Loucy (cell line): ENCODE results near the gene EXOSC10.

Source experiments
- EZH2phosphoT487 ChIP-seq: fragments of 200-600 bp; IDR thresholded peaks from 2 replicates; pipeline ENCODE4 v1.6.1; 2018; ENCODE audit warnings: antibody characterized with exemption, mild to moderate bottlenecking, moderate library complexity, borderline replicate concordance
- TF ChIP-seq, protein P1 (sequence below): fragments of 200-600 bp; sonication (generic); conservative IDR thresholded peaks from 2 replicates; pipeline ENCODE4 v1.5.1; 2014; ENCODE audit warnings: mild to moderate bottlenecking, antibody characterized with exemption, low read length

DNA sequence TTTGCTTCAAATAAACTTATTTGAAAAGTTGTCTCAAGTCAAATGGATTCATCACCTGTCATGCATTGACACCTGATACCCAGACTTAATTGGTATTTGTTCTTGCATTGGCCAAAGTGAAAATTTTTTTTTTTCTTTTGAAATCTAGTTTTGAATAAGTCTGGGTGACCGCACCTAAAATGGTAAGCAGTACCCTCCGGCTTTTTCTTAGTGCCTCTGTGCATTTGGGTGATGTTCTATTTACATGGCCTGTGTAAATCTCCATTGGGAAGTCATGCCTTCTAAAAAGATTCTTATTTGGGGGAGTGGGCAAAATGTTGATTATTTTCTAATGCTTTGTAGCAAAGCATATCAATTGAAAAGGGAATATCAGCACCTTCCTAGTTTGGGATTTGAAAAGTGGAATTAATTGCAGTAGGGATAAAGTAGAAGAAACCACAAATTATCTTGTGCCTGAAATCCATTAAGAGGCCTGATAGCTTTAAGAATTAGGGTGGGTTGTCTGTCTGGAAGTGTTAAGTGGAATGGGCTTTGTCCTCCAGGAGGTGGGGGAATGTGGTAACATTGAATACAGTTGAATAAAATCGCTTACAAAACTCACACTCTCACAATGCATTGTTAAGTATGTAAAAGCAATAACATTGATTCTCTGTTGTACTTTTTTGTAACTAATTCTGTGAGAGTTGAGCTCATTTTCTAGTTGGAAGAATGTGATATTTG, 75.4 kb downstream of the EXOSC10 start:
- TF ChIP-seq, protein P1, sequence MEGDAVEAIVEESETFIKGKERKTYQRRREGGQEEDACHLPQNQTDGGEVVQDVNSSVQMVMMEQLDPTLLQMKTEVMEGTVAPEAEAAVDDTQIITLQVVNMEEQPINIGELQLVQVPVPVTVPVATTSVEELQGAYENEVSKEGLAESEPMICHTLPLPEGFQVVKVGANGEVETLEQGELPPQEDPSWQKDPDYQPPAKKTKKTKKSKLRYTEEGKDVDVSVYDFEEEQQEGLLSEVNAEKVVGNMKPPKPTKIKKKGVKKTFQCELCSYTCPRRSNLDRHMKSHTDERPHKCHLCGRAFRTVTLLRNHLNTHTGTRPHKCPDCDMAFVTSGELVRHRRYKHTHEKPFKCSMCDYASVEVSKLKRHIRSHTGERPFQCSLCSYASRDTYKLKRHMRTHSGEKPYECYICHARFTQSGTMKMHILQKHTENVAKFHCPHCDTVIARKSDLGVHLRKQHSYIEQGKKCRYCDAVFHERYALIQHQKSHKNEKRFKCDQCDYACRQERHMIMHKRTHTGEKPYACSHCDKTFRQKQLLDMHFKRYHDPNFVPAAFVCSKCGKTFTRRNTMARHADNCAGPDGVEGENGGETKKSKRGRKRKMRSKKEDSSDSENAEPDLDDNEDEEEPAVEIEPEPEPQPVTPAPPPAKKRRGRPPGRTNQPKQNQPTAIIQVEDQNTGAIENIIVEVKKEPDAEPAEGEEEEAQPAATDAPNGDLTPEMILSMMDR = no peak
- TF ChIP-seq EZH2phosphoT487 = no peak
